ENCODE measurements around the gene TMEM121. TPM values are rescaled to one million over a fixed set of nuclear protein-coding genes. Genes with fewer than 3 reads are reported as not detected.

The TMEM121 gene
- total RNA-seq (2014; rRNA removed; shearing (Covaris generic)) = 0.31 and 0.65 TPM in 2 replicates

GRCh38 chr14:105525861-105526775, at the start of gene TMEM121:
TSS of gene TMEM121 (plus strand) at chr14:105526583. CDS start at chr14:105528835, 2,252 bp downstream.
- DNase-seq (ENCODE audit: low spot score) = no peak

DNA sequence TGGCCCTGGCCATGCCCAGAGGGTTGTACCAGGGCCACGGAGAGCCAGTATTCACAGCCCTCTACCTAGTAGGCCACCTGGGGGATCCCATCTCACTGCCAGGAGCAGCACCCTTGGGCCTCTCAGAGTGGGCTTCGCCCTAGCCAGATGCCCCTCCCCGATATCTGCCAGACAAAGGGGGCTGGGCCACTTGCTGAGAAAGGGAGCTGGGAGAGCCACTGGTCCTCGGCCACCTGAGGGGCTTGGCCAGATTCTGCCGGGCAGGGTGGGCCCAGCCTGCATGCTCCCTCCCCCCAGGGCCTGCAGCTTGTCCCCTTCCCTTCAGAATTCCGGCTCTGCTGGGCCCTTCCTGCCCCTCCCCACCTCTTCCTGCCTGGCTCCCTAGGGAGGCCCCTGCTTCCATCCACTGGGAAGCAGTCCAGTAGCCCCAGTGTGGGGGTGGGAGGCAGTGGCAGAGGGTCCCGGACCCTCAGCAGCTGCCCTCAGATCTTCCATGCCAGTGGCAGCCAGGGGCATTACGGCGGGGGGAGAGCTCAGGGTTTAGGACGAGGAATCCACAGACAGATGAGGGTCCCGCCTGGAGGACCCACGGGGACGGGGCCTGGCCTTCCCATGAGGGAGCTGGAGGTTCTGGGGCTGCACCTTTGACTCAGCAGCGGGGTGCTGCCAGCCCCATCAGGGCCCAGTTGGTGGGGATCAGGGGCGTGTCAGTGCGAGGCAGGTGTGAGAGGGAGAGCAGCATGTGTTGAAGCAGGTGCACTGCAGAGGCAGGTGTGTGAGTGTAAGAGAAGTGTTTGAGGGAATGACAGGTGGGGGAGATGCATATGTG, 49.3 kb upstream of the TMEM121 start:
- no peak for DNase-seq (ENCODE audit: low spot score)

DNA sequence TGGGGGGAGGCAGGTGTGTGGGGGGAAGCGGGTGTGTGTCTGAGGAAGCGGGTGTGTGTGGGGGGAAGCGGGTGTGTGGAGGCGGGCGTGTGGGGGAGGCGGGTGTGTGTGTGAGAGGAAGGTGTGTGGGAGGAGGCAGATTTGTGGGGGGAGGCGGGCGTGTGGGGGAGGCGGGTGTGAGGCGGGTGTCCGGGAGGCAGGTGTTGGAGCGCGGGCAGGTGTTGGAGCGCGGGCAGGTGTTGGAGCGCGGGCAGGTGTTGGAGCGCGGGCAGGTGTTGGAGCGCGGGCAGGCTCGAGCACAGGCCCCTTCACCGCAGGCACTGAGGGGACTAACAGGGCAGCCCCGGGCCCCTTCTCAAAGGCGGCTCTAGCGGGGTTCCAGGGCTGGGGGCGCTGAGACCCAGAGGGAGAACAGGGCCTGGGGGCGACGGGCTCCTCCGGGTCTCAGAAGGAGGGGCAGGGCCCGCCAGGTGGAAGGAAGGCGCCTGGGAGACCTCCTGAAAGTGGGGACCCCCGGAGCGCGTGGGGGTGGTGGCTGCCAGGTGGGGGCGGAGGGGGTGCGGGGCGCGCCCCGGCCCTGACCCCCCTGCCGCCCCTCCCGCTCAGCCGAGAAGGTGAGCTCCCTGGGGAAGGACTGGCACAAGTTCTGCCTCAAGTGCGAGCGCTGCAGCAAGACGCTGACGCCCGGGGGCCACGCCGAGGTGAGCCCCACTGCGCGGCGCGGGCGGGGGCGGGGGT, 48.6 kb upstream of the TMEM121 start:
- no peak for DNase-seq (ENCODE audit: low spot score)

- DNase-seq (ENCODE audit: low spot score) = no peak
Measured at GRCh38 chr14:105478398-105479251, 47.8 kb upstream of the TMEM121 start.

GRCh38 chr14:105479431-105480158, 46.8 kb upstream of the TMEM121 start:
- DNase-seq (ENCODE audit: low spot score) = no peak

- no peak for DNase-seq (ENCODE audit: low spot score)
Measured at GRCh38 chr14:105480199-105480746, 46.1 kb upstream of the TMEM121 start.

- DNase-seq (ENCODE audit: low spot score) = peak; percentile 88
Measured at GRCh38 chr14:105480807-105481801, 45.3 kb upstream of the TMEM121 start.

DNA sequence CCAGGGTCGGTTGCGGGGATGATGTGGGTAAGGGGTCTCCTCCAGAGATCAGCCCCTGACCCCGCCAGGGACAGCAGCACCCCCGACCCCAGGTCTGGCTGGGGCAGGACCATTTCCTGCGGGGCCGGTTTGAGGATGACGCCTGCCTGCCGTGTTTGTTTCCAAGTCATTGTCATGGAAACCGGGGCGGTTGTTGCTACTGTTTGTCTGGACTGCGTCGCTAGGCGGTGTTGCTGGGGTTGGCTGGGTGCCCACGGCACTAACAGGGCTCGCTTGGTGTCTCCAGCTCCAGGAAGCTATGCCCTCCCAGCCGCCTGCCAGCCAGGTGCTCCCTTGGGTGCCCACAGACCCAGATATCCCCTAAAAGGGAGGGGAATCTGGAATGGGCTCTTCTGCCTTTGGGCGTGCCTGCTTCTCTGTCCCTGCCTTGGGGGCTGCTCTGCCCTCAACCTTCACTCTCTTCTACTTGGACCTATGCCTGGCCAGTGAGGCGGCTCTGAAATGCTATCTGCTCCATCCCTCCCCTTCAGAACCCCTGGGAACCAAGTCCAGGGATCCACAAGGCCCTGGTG, 44.4 kb upstream of the TMEM121 start:
- DNase-seq (ENCODE audit: low spot score) = peak; percentile 97

GRCh38 chr14:105482486-105483110, 43.8 kb upstream of the TMEM121 start:
- no peak for DNase-seq (ENCODE audit: low spot score)

DNA sequence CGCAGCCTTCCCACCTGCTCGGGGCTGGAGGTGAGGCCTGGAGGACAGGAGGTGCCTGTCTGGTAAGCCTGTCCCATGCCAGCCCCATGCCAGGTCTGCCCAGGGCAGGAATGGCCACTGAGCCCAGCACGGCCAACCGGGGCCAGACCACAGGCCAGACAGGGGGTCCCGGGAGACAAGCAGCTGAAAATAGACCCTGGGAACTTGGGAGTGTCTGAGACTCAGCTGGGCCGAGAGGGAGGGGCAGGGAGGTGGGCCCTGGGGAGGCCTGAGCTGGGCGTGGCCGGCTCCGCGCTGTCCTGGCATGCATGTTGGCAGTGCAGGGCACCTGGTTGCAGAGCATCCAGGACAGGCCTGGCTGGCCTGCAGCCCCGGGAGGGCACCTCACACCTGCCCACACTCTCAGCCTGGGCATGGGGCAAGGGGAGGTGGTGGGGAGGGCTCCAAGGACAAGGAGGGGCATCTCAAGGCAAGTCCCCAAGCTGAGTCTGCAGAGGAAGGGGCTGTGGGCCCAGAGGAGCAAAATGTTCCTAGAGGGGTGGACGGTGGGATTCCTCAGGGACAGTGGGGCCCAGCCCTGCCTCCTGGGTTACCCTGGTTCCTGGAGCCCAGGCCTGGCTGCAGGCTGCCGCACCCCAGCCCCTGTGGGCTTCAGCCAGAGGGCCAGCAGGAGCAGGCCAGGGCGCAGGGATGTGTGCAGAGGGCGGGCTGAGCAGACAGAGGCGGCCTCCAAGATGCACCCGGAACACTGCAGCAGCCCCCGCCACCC, 42.9 kb upstream of the TMEM121 start:
- peak; percentile 51 for DNase-seq (ENCODE audit: low spot score)

GRCh38 chr14:105484069-105484996, 42.0 kb upstream of the TMEM121 start:
- no peak for DNase-seq (ENCODE audit: low spot score)

DNA sequence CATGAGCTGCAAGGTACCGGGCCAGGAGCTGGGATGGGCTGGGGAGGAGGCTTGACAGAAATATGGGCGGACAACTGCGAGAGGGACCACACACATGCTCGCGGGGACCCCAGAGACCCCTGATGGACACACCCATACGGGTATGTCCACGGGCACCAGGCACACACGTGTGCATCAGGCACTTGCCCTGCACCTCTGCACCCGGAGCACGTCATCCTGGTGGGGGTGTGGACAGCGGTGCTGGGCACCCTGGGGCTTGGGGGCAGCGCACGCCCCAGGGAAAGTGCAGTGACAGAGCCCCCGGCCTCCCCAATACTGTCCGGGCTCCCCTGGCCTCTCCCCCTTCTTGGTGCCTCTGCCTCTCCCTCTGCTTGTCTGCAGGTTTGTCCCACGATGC, 41.4 kb upstream of the TMEM121 start:
- no peak for DNase-seq (ENCODE audit: low spot score)

DNA sequence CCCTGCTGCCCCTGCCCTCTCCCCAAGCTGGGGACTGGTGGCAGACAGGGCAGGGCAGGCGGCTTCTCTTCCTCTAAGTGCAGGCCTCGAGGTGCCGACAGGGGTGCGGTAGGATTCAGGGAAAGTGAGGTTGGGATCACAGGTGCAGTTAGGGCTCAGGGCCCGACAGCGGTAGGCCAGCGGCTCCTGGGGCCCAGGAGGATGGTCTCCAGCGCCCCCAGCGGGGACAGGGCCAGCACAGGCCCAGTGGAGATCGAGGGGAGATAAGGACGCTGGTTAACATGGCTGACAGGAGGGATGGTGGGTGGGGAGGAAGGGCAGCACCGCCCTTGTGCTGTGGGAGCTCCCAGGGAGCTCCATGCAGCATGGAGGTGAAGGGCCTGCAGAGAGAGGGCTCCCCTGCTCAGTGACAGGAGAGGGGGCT, 40.6 kb upstream of the TMEM121 start:
- DNase-seq (ENCODE audit: low spot score) = peak; percentile 84

- DNase-seq (ENCODE audit: low spot score) = peak; percentile 39
Measured at GRCh38 chr14:105486163-105486973, 40.0 kb upstream of the TMEM121 start, which contains the start of gene CRIP1. TSS of gene CRIP1 (plus strand) at chr14:105486886. CDS start at chr14:105487260, 374 bp downstream.

Measured in HT-29 (cell line).